ENCODE measurements around the gene NAPA.

DNA sequence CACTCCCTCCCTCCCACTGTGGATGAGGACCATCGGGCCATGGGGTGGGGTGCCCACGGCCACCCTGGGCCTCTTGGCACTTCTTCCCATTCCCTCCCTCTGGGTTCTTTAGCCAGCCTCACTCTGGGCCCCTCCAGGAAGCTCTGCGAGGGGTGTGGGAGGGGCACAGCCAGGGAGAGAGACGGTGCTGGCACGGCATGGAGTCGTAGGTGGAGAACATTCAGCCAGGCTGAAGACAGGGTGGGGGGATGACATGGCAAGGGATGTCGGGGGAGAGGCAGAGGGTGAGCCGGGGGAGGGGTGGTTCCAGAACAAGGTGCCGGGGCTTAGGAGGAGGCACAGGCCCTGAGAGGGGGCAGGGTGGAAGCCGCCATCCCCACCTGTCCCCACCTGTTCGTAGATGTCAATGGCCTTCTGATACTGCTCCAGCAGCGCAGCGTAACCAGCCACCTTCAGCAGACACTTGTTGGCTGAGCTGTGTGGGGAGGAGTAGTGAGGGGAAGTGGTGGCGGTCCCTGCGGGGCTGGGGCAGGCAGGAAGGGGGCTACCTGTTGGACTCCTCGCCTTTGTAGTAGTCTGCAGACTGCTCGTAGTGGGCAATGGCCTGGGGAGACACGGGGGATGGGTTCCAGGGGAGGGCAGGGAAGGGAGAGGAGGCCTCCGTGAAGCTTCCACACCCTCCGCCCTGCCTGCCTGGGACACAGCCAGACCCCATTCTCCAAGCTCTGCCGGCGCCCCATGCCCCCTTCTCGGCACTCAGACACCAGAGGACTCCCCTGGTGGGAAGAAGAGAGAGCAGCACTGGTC, 22.1 kb downstream of the NAPA start:
- TF ChIP-seq, protein P1, sequence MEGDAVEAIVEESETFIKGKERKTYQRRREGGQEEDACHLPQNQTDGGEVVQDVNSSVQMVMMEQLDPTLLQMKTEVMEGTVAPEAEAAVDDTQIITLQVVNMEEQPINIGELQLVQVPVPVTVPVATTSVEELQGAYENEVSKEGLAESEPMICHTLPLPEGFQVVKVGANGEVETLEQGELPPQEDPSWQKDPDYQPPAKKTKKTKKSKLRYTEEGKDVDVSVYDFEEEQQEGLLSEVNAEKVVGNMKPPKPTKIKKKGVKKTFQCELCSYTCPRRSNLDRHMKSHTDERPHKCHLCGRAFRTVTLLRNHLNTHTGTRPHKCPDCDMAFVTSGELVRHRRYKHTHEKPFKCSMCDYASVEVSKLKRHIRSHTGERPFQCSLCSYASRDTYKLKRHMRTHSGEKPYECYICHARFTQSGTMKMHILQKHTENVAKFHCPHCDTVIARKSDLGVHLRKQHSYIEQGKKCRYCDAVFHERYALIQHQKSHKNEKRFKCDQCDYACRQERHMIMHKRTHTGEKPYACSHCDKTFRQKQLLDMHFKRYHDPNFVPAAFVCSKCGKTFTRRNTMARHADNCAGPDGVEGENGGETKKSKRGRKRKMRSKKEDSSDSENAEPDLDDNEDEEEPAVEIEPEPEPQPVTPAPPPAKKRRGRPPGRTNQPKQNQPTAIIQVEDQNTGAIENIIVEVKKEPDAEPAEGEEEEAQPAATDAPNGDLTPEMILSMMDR (IDR thresholded peaks at IDR 0.05) = no peak
- TF ChIP-seq POLR2A (IDR thresholded peaks at IDR 0.05) = no peak
